GM13976 (cell line): Measurements from ENCODE around the gene NEURL2.

Experiments
- DNase-seq: peaks from one replicate; pipeline ENCODE4 v3.0.0; 2012; ENCODE audit warnings: low spot score
- CTCF ChIP-seq: IDR thresholded peaks from 2 replicates; pipeline ENCODE4 v1.5.1; 2012; ENCODE audit warnings: borderline replicate concordance, mild to moderate bottlenecking; ENCODE audit not compliant: insufficient read depth; ENCODE audit errors: extremely low read depth, missing control alignments, control extremely low read depth
- in situ Hi-C: fragments of 300-500 bp; cut with MboI; formaldehyde crosslinking; loops from one replicate; pipeline ENCODE4 v1.12.0; 2022; ENCODE audit warnings: low sequenced_read_pairs, mixed read lengths, inconsistent platforms; ENCODE audit not compliant: unreplicated experiment

Gene NEURL2

GRCh38 chr20:45857114-45857881 is 33.7 kb downstream of the NEURL2 start, which contains the start of the genes ACOT8 and ZSWIM3:
ACOT8 (minus strand) TSS chr20:45857392; CDS start chr20:45857315, 77 bp downstream.
ZSWIM3 (plus strand) TSS chr20:45857614; CDS start chr20:45857826, 212 bp downstream.
- in situ Hi-C loops, result no loop called here
- TF ChIP-seq CTCF, result no peak
- DNase-seq, result peak; percentile 100

GRCh38 chr20:45853484-45853883 is 37.5 kb downstream of the NEURL2 start:
- in situ Hi-C loops, result no loop called here
- TF ChIP-seq CTCF, result no peak
- no peak for DNase-seq

GRCh38 chr20:45852326-45852725 is 38.7 kb downstream of the NEURL2 start:
- no peak for TF ChIP-seq CTCF
- in situ Hi-C loops, result no loop called here
- no peak for DNase-seq

- no peak for TF ChIP-seq CTCF
- in situ Hi-C loops, result no loop called here
- DNase-seq, result no peak
Measured at GRCh38 chr20:45851501-45851900, 39.5 kb downstream of the NEURL2 start.

GRCh38 chr20:45850926-45851325 is 40.1 kb downstream of the NEURL2 start:
- no peak for TF ChIP-seq CTCF
- in situ Hi-C loops, result no loop called here
- DNase-seq, result no peak

- TF ChIP-seq CTCF, result no peak
- in situ Hi-C loops, result no loop called here
- no peak for DNase-seq
Measured at GRCh38 chr20:45850238-45850637, 40.8 kb downstream of the NEURL2 start.
